IMR-90 (cell line): Measurements from ENCODE around the gene TRIAP1. TPM values are rescaled to one million over a fixed set of nuclear protein-coding genes. Genes with fewer than 3 reads are reported as not detected.

Source experiments
- ATAC-seq: fragments of 200-7000 bp; cut with Tn5 transposase; 2 replicates; pipeline ENCODE4 v1.9.1; 2020; ENCODE audit warnings: low read depth, mild to moderate bottlenecking, moderate library complexity
- BruUV-seq: library from RNA; stranded (reverse); fragments of 400-500 nt; replicated peaks from 2 replicates; lab custom pipeline; 2021; lab: Mats Ljungman, UMichigan
- CTCF ChIA-PET: fragments of 300-600 bp; formaldehyde crosslinking; extraction: SDS; loops from one replicate; lab custom pipeline; 2021; ENCODE audit warnings: antibody characterized with exemption; lab: Yijun Ruan, JAX
- POLR2A ChIA-PET: fragments of 300-600 bp; sonication (Branson Sonifier 250); formaldehyde crosslinking; loops from one replicate; lab custom pipeline; 2022; ENCODE audit warnings: antibody characterized with exemption; ENCODE audit not compliant: unreplicated experiment; lab: Charles Lee
- DNase-seq: peaks from one replicate; pipeline ENCODE4 v3.0.0; 2013
- H2AFZ ChIP-seq: replicated peaks from 2 replicates; pipeline ENCODE3; 2013; ENCODE audit warnings: low read length, mild to moderate bottlenecking; ENCODE audit not compliant: poor library complexity
- H2AK5ac ChIP-seq: 2 replicates; pipeline ENCODE4 v1.6.1; 2013; ENCODE audit warnings: low read depth, low read length, inconsistent platforms
- H2AK9ac ChIP-seq: replicated peaks from 2 replicates; pipeline ENCODE3; 2013; ENCODE audit warnings: mild to moderate bottlenecking, low read depth, low read length, moderate library complexity; ENCODE audit not compliant: poor library complexity
- H2BK120ac ChIP-seq: 2 replicates; pipeline ENCODE4 v1.6.1; 2013; ENCODE audit warnings: low read depth, low read length, inconsistent platforms
- H2BK15ac ChIP-seq: 3 replicates; pipeline ENCODE4 v1.6.1; 2013; ENCODE audit warnings: low read depth, low read length, inconsistent platforms
- H2BK20ac ChIP-seq: 2 replicates; pipeline ENCODE4 v1.6.1; 2013; ENCODE audit warnings: low read depth, mild to moderate bottlenecking, inconsistent platforms, low read length, moderate library complexity
- H2BK5ac ChIP-seq: 2 replicates; pipeline ENCODE4 v1.6.1; 2013; ENCODE audit warnings: mild to moderate bottlenecking, low read depth, low read length, inconsistent platforms; ENCODE audit not compliant: poor library complexity, severe bottlenecking
- H3K14ac ChIP-seq: replicated peaks from 2 replicates; pipeline ENCODE4 v1.6.1; 2013; ENCODE audit warnings: low read depth, low read length, inconsistent platforms
- H3K18ac ChIP-seq: 2 replicates; pipeline ENCODE4 v1.6.1; 2013; ENCODE audit warnings: low read depth, low read length, control low read depth
- H3K23ac ChIP-seq: 2 replicates; pipeline ENCODE4 v1.6.1; 2013; ENCODE audit warnings: low read depth, low read length, inconsistent platforms
- H3K27ac ChIP-seq: 2 replicates; pipeline ENCODE4 v1.5.1; 2013; ENCODE audit warnings: mild to moderate bottlenecking, control low read depth, low read length; ENCODE audit not compliant: insufficient read depth
- H3K27me3 ChIP-seq: 2 replicates; pipeline ENCODE4 v1.6.1; 2013; ENCODE audit warnings: low read length; ENCODE audit not compliant: control insufficient read depth, insufficient read depth
- H3K36me3 ChIP-seq: 2 replicates; pipeline ENCODE4 v1.6.1; 2013; ENCODE audit warnings: low read length, mixed read lengths; ENCODE audit not compliant: control insufficient read depth, insufficient read depth
- H3K4ac ChIP-seq: 2 replicates; pipeline ENCODE4 v1.6.1; 2013; ENCODE audit warnings: low read depth, low read length, inconsistent platforms
- H3K4me1 ChIP-seq: 2 replicates; pipeline ENCODE4 v1.6.1; 2013; ENCODE audit warnings: low read length, mixed read lengths; ENCODE audit not compliant: control insufficient read depth, insufficient read depth
- H3K4me2 ChIP-seq: 2 replicates; pipeline ENCODE4 v1.6.1; 2013; ENCODE audit warnings: low read depth, mild to moderate bottlenecking, control low read depth, low read length, moderate library complexity
- H3K4me3 ChIP-seq: 2 replicates; pipeline ENCODE4 v1.5.1; 2013; ENCODE audit warnings: low read depth, mild to moderate bottlenecking, control low read depth, low read length, moderate library complexity; ENCODE audit not compliant: insufficient read depth
- H3K56ac ChIP-seq: 2 replicates; pipeline ENCODE4 v1.6.1; 2013; ENCODE audit warnings: low read length, inconsistent platforms; ENCODE audit not compliant: insufficient read depth; ENCODE audit errors: extremely low read depth
- H3K79me1 ChIP-seq, 2 experiments: 2 replicates each; pipeline ENCODE4 v1.6.1; 2013; ENCODE audit warnings: low read length in 2 of 2, inconsistent platforms in 1 of 2, low read depth in 1 of 2
- H3K9ac ChIP-seq: 2 replicates; pipeline ENCODE4 v1.6.1; 2013; ENCODE audit warnings: low read depth, low read length, control low read depth
- H3K9me1 ChIP-seq: 2 replicates; pipeline ENCODE4 v1.6.1; 2013; ENCODE audit warnings: low read length, inconsistent platforms; ENCODE audit not compliant: insufficient read depth
- H3K9me3 ChIP-seq: 2 replicates; pipeline ENCODE4 v1.6.1; 2013; ENCODE audit warnings: low read length; ENCODE audit not compliant: control insufficient read depth, insufficient read depth
- H4K20me1 ChIP-seq: 2 replicates; pipeline ENCODE4 v1.6.1; 2013; ENCODE audit warnings: low read length, inconsistent platforms; ENCODE audit not compliant: insufficient read depth
- H4K5ac ChIP-seq: 2 replicates; pipeline ENCODE4 v1.6.1; 2013; ENCODE audit warnings: mild to moderate bottlenecking, low read depth, low read length, control low read depth
- H4K8ac ChIP-seq, 2 experiments: 2 replicates each; pipeline ENCODE4 v1.6.1; 2013; ENCODE audit warnings: low read depth in 2 of 2, low read length in 2 of 2, control low read depth in 1 of 2, inconsistent platforms in 1 of 2
- H4K91ac ChIP-seq: 2 replicates; pipeline ENCODE4 v1.6.1; 2013; ENCODE audit warnings: low read depth, low read length, inconsistent platforms; ENCODE audit not compliant: insufficient read depth
- BHLHE40 ChIP-seq: fragments of 150-350 bp; IDR thresholded peaks from 2 replicates; pipeline ENCODE4 v1.6.1; 2016; ENCODE audit warnings: mild to moderate bottlenecking, low read depth, low read length
- CTCF ChIP-seq: conservative IDR thresholded peaks from 2 replicates; pipeline ENCODE4 v1.5.1; 2012; ENCODE audit warnings: mild to moderate bottlenecking, low read depth, low read length, improper control_type of control experiment
- FOS ChIP-seq: fragments of 150-350 bp; IDR thresholded peaks from 2 replicates; pipeline ENCODE4 v1.6.1; 2016; ENCODE audit warnings: low read depth, low read length
- MAZ ChIP-seq: IDR thresholded peaks from 2 replicates; pipeline ENCODE4 v1.6.1; 2012; ENCODE audit warnings: low read depth, mild to moderate bottlenecking, low read length, improper control_type of control experiment, moderate library complexity, borderline replicate concordance
- MXI1 ChIP-seq: IDR thresholded peaks from 2 replicates; pipeline ENCODE4 v1.6.1; 2012; ENCODE audit warnings: low read depth, mild to moderate bottlenecking, low read length, moderate library complexity, borderline replicate concordance
- NFE2L2 ChIP-seq: fragments of 150-350 bp; IDR thresholded peaks from 2 replicates; pipeline ENCODE4 v1.6.1; 2016; ENCODE audit warnings: low read depth, mild to moderate bottlenecking, low read length
- RAD21 ChIP-seq: IDR thresholded peaks from 2 replicates; pipeline ENCODE4 v1.6.1; 2012; ENCODE audit warnings: low read length, improper control_type of control experiment
- RCOR1 ChIP-seq: IDR thresholded peaks from 2 replicates; pipeline ENCODE4 v1.6.1; 2012; ENCODE audit warnings: mild to moderate bottlenecking, low read length, improper control_type of control experiment; ENCODE audit not compliant: insufficient replicate concordance
- USF2 ChIP-seq: fragments of 150-350 bp; IDR thresholded peaks from 2 replicates; pipeline ENCODE4 v1.6.1; 2017; ENCODE audit warnings: mild to moderate bottlenecking, antibody characterized with exemption, low read length, low read depth
- WGBS, 2 experiments: methylation state at CpG; one replicate each; pipeline versions ENCODE4 v1.1.5 to v1.1.7; 2013; ENCODE audit warnings: missing lambda C conversion rate in 2 of 2; ENCODE audit not compliant: insufficient read length in 1 of 2; ENCODE audit errors: extremely low coverage in 2 of 2; 5-methylcytosine and 5-hydroxymethylcytosine counted together
- dilution Hi-C: fragments of 300-500 bp; cut with HindIII; formaldehyde crosslinking; loops from one replicate; pipeline ENCODE4 v1.14.3; 2018; ENCODE audit warnings: low sequenced_read_pairs; ENCODE audit not compliant: unreplicated experiment
- in situ Hi-C: fragments of 300-500 bp; cut with MboI; formaldehyde crosslinking; loops from 3 replicates; pipeline ENCODE4 v1.14.3; 2019; ENCODE audit warnings: low sequenced_read_pairs, inconsistent platforms, mixed read lengths
- intact Hi-C: fragments of 100-400 bp; cut with micrococcal nuclease; formaldehyde crosslinking; loops from 2 replicates; pipeline ENCODE4 v1.10.0; 2022
- polyA plus RNA-seq, 3 experiments: library from polyadenylated mRNA; depleted of rRNA; stranded (reverse); fragments of >200 nt; gene quantifications; 2 replicates each; pipeline ENCODE4 v1.2.3, GENCODE V29; 2012; ENCODE audit warnings: low replicate concordance in 1 of 3
- total RNA-seq: library from RNA; depleted of rRNA; stranded (reverse); fragments of >200 nt; gene quantifications from 2 replicates; pipeline ENCODE4 v1.2.3, GENCODE V29; 2012

Gene TRIAP1
- total and polyA plus RNA-seq, 2 of the 4 experiments (the other 2 are of a cell fraction) = 19.2 to 32.3 TPM

GRCh38 chr12:120474616-120474960 is 28.4 kb upstream of the TRIAP1 start:
- in situ Hi-C loops = no loop called here
- H3K27ac ChIP-seq = no peak overlapping the region

More at GRCh38 chr12:120474616-120474960, 28.4 kb upstream of the TRIAP1 start:
- peak overlapping the region; percentile 19; the same call in 1 of the 2 replicates for H2BK120ac ChIP-seq
- peak overlapping the region; percentile 38; the same call in 1 of the 2 replicates for H3K18ac ChIP-seq
- H2AFZ ChIP-seq = no peak overlapping the region
- ATAC-seq (peak; percentile 32), DNase-seq (peak; percentile 80)
- ChIA-PET POLR2A (no interaction called here), CTCF (no interaction called here)
- H3K9ac ChIP-seq = peak overlapping the region; percentile 27; the same call in 1 of the 2 replicates
- peak overlapping the region; percentile 12 to 69 for H4K8ac ChIP-seq
- H3K4me3 ChIP-seq = no peak overlapping the region
- H2AK5ac ChIP-seq = 0 out of 2 replicates have a peak overlapping the region, but pooled peaks have one; percentile 6
- peak overlapping the region; percentile 29; the same call in 1 of the 2 replicates for H3K4ac ChIP-seq
- H3K14ac ChIP-seq = peak overlapping the region; percentile 83; the same call in 1 of the 2 replicates
- H2BK5ac ChIP-seq = peak overlapping the region; percentile 90
- peaks cover 4% of the 10 kb centered on the region; the same call in 1 of the 2 replicates for H3K9me1 ChIP-seq
- H2BK20ac ChIP-seq = peak overlapping the region; percentile 2; the same call in 1 of the 2 replicates
- H3K23ac ChIP-seq = no peak overlapping the region
- no peaks in the 10 kb centered on the region for H3K9me3 ChIP-seq
- dilution Hi-C loops = no loop called here
- H4K5ac ChIP-seq = peak overlapping the region; percentile 77; the same call in 1 of the 2 replicates
- TF ChIP-seq BHLHE40 (peak; percentile 47; the same call in 1 of the 2 replicates), FOS (peak; percentile 43; the same call in 1 of the 2 replicates), CTCF (no peak), MAZ (no peak), USF2 (no peak), NFE2L2 (no peak), MXI1 (no peak), RCOR1 (peak; percentile 19), RAD21 (no peak)
- H4K20me1 ChIP-seq = no peaks in the 10 kb centered on the region
- no CpG with 5 or more reads among the region's 2 CpGs for WGBS, 2 experiments
- peaks cover 19 to 46% of the 10 kb centered on the region in 2 experiments for H3K79me1 ChIP-seq
- H2BK15ac ChIP-seq = peak overlapping the region; percentile 16; the same call in 1 of the 3 replicates
- no peaks in the 10 kb centered on the region for H3K36me3 ChIP-seq
- H3K4me2 ChIP-seq = peak overlapping the region; percentile 51; the same call in 1 of the 2 replicates
- H4K91ac ChIP-seq = peak overlapping the region; percentile 60; the same call in 1 of the 2 replicates
- intact Hi-C loops = loop anchor here (2.0 kb wide), 1 partner anchor 20 kb away; no protein-coding TSS in a partner anchor
- no peak overlapping the region for H2AK9ac ChIP-seq
- H3K27me3 ChIP-seq = no peaks in the 10 kb centered on the region
- no peak overlapping the region for H3K56ac ChIP-seq
- no TSS peak for BruUV-seq
- peaks cover 4% of the 10 kb centered on the region for H3K4me1 ChIP-seq
